ENCODE data around the gene MYH7. TPM values are rescaled to one million over a fixed set of nuclear protein-coding genes. Genes with fewer than 3 reads are reported as not detected.

Gene MYH7
- total RNA-seq, 2 experiments from 2014 or later: not detected

DNA sequence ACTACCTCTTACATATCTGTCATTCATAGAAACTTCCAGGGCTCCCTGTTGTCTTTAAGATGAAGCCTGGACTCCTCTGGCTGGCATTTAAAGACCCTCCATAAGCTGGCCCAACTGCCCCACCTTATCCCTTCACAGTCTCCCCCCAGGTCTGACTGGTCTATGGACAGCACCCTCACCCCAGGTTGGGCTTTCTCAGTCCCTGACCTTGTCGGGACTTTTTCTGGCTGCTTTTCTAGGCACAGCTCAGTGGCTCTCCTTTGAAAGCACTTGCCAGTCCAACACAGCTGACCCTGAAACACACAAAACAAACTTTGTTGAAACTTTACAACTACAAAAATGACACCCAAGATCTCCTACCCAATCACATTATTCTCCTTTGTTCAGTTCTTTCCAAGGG is 13.9 kb upstream of the MYH7 start:
- POLR2A ChIA-PET: no interaction called here
- DNase-seq (no peak), ATAC-seq (no peak)
- no peaks in the 10 kb centered on the region for H3K4me1 Mint-ChIP-seq (ENCODE audit: low read depth)
- no peaks in the 10 kb centered on the region for H3K36me3 Mint-ChIP-seq (ENCODE audit: low read depth)
- no peak overlapping the region for H3K4me3 Mint-ChIP-seq
- intact Hi-C loops (cut with micrococcal nuclease): no loop called here
- CTCF ChIA-PET: no interaction called here
- no peak for TF ChIP-seq CTCF (IDR thresholded peaks at IDR 0.05)
- H3K27me3 Mint-ChIP-seq: peaks cover 12% of the 10 kb centered on the region
- H3K9me3 Mint-ChIP-seq: no peaks in the 10 kb centered on the region
- H3K27ac Mint-ChIP-seq: no peak overlapping the region

DNA sequence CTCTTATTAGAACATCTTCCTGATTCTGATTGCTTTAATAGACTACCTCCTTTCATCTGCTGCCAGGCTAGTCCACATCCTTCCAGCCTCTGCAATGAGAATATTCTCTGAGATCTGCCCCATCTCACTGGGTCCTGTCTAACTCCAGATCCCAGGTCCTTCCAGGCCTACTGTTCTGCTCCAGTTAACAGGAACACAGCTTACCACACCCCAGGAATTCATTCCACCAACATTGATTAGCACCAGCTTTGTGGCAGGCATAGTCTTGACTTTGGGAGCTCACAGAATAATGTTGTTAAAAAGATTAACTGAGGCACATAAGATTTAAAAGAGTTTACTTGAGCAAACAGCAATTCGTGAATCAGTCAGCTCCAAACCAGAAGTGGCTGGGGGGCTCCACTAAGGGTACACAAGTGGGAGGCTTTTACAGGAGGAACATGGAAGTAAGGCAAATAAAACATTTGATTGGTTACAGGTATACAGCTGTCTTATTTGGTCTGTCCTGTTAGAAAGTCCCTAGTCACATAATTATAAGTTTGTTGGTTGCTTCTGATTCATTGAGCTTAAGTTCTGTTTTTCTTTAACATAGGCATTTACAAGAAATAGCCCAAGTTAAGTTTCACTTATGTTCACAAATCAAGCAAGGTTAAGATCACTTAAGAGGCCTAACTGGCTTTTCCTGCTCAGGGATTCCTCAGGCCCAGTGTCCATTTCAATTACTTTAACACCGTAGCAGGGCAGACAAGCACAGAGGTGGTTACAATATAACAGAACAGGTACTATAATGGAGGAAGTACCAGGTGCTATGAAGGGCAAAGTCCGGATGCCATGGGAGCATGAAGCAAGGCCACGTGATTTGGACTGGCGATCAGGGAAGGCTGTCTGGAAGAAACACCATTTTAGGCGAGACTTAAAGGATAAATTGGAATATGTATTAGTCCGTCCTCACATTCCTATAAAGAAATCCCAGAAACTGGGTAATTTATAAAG is 12.2 kb upstream of the MYH7 start:
- H3K4me3 Mint-ChIP-seq: no peak overlapping the region
- TF ChIP-seq CTCF (IDR thresholded peaks at IDR 0.05): no peak
- H3K27ac Mint-ChIP-seq: peak overlapping the region; percentile 49
- ATAC-seq (peak; percentile 51), DNase-seq (no peak)
- H3K9me3 Mint-ChIP-seq: no peaks in the 10 kb centered on the region
- H3K4me1 Mint-ChIP-seq (ENCODE audit: low read depth): no peaks in the 10 kb centered on the region
- H3K27me3 Mint-ChIP-seq: peaks cover 8% of the 10 kb centered on the region
- ChIA-PET CTCF (interaction anchor here (1.5 to 2.1 kb wide), 2 partner anchors 9 to 35 kb away, joined by 3 to 6 read pairs; no protein-coding TSS in a partner anchor), POLR2A (interaction anchor here (1.1 kb wide), 1 partner anchor 10 kb away, joined by 3 read pairs; no protein-coding TSS in a partner anchor)
- intact Hi-C loops (cut with micrococcal nuclease): no loop called here
- H3K36me3 Mint-ChIP-seq (ENCODE audit: low read depth): no peaks in the 10 kb centered on the region

DNA sequence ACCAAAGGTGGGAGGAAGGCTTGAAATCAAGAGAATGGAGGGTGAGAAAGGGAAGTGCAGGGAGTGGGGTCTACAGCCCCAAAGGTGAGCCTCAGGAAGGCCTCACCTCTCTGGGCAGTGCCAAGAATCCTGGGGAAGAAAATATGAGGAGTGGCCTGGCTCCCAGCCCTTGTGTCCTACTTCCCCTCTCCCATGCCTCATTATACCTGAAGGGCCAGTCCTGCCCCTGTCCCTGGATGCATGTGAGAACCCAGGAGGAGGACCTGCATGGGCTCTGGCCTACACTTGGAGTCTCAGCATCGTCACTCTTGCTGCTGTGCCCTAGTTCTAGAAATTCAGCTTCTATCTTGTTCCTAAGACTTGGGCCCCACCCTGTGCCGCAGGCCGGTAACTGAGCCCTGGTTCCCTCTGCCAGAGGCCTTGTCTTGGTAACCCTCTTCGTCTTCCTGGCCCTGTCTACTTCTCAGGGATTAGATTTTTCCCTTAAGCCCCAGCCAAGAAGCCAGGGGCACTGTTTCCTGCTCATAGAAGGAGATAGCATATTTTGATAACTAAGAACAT is 10.9 kb upstream of the MYH7 start:
- Mint-ChIP-seq H3K27ac (no peak overlapping the region), H3K9me3 (no peaks in the 10 kb centered on the region), H3K4me3 (no peak overlapping the region), H3K36me3 (ENCODE audit: low read depth) (no peaks in the 10 kb centered on the region), H3K27me3 (peaks cover 8% of the 10 kb centered on the region), H3K4me1 (ENCODE audit: low read depth) (no peaks in the 10 kb centered on the region)
- ATAC-seq (no peak), DNase-seq (no peak)
- TF ChIP-seq CTCF (IDR thresholded peaks at IDR 0.05): no peak
- intact Hi-C loops (cut with micrococcal nuclease): no loop called here
- ChIA-PET POLR2A (interaction anchor here (1.6 kb wide), 1 partner anchor 10 kb away, joined by 4 read pairs; no protein-coding TSS in a partner anchor), CTCF (interaction anchor here (1.5 to 2.1 kb wide), 2 partner anchors 10 to 33 kb away, joined by 3 to 6 read pairs; no protein-coding TSS in a partner anchor)

GRCh38 chr14:23445773-23446172 is 10.3 kb upstream of the MYH7 start:
- DNase-seq (no peak), ATAC-seq (no peak)
- no peak for TF ChIP-seq CTCF (IDR thresholded peaks at IDR 0.05)
- Mint-ChIP-seq H3K4me1 (ENCODE audit: low read depth) (no peaks in the 10 kb centered on the region), H3K4me3 (no peak overlapping the region), H3K27me3 (peaks cover 7% of the 10 kb centered on the region), H3K27ac (no peak overlapping the region), H3K36me3 (ENCODE audit: low read depth) (no peaks in the 10 kb centered on the region), H3K9me3 (no peaks in the 10 kb centered on the region)
- POLR2A ChIA-PET: interaction anchor here (1.6 kb wide), 1 partner anchor 9 kb away, joined by 4 read pairs; no protein-coding TSS in a partner anchor
- intact Hi-C loops (cut with micrococcal nuclease): no loop called here
- CTCF ChIA-PET: no interaction called here

- Mint-ChIP-seq H3K4me1 (ENCODE audit: low read depth) (no peaks in the 10 kb centered on the region), H3K27me3 (peaks cover 2% of the 10 kb centered on the region), H3K9me3 (no peaks in the 10 kb centered on the region), H3K27ac (no peak overlapping the region), H3K4me3 (no peak overlapping the region), H3K36me3 (ENCODE audit: low read depth) (no peaks in the 10 kb centered on the region)
- ATAC-seq: no peak
- POLR2A ChIA-PET: no interaction called here
- CTCF ChIA-PET: interaction anchor here (1.0 to 1.8 kb wide), 3 partner anchors 95 to 324 kb away, joined by 3 to 6 read pairs (median 3); no protein-coding TSS in a partner anchor
- DNase-seq: no peak
- intact Hi-C loops (cut with micrococcal nuclease): no loop called here
- TF ChIP-seq CTCF (IDR thresholded peaks at IDR 0.05): no peak
Observed at GRCh38 chr14:23444314-23444713, 8.9 kb upstream of the MYH7 start.
